HG02884 (cell line): ENCODE measurements around the gene EDAR.

Experiments used
- ATAC-seq: cut with Tn5 transposase; IDR thresholded peaks from one replicate; pipeline ENCODE4 v1.9.1; 2021; ENCODE audit warnings: mild to moderate bottlenecking, moderate library complexity; ENCODE audit not compliant: unreplicated experiment

EDAR gene

DNA sequence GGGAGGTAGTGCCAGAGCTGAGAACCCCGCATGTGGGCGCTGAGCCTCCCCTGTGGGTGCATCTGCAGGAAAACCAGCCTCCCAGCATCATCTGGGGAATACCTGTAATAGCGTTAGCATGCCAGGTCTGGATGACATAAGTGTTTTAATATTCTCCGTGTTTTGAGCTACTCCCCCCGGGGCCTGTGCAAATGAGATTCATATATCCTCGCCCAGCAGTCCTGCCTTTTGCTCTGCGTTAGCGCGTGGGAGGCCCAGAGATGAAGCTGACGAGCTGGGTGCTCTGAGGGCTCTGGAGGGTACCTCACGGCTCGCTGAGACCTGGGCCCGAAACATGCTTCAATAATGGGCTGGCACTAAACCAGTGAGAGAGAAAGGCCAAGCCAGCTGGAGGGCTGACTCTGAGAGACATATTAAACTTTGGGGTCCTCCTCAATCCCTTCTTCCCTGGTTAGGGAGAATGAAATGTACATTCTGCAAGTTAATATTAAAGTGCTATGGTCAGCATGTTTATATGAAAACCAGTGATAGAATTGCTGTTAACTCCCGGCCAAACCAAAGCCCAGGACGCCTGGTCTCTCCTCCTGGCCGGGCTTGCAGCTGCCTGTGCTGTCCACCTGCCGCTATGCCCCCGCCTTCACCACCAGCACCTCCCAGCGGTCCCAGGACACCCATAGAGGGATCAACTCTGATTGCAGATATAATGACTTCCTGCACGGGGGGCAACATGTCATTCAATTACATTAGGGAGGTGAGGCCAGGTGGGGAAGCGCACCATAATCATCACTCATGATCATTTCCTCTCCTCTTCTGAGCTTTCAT lies 77.0 kb downstream of the EDAR start:
- no peak for ATAC-seq

DNA sequence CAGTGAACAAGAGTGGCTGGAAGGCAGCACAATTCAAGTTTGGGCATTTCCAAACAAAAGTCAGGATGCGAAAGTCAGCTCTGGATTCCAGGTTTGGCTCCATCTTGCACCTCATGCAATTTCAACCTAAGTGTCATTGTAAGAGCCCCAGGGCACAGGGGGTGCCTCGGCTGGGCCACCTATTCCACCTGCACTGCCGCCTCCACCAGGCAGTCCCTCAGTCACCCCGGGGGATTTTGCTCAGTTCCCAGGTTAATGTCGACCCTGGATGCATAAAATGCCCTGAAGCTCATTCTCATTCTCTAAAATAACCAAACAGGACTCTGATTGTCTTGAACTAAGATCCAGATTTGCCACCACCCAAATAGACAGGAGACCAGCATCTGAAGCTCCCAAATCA lies 77.6 kb downstream of the EDAR start:
- no peak for ATAC-seq

DNA sequence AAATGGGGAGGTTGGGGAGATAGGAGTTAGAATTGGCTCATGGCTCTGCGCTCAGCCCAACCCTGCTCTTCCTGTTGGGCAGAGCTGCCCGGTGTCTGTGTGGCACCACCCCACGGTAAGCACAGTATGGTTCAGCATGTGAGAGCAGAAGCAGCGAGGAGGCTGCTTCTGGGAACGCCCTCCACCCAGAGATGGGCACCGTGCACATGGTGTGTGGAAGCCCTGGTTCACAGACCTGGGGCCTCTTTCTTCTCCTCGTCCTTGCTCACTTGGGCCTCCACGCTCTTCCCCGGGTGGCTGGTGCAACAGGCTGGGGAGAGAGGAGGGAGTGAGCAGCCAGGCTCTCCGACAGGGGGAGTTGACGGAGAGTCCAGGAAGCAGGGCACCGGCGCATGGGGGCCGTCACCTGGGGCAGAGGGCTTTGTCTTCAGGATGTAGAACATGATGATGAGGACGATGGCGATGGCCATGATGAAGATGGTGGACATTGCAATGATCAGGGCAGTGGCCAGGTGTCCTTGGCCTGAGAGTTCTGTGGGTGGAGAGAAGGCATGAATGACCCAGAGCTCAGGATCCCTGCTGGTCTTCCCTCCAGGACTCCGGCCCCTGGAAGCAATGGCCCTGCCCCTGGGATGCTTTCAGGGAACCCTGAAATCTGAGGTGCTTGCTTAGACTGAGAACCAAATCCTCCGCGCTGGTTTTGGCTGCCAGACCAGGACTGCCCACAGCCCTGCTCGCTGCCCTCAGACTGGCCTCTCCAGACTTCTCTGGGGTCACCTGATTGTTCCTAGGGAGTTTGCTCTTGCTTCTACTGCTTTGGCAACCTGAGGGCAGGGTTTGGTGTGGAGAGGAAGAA lies 78.3 kb downstream of the EDAR start:
- ATAC-seq, result no peak

DNA sequence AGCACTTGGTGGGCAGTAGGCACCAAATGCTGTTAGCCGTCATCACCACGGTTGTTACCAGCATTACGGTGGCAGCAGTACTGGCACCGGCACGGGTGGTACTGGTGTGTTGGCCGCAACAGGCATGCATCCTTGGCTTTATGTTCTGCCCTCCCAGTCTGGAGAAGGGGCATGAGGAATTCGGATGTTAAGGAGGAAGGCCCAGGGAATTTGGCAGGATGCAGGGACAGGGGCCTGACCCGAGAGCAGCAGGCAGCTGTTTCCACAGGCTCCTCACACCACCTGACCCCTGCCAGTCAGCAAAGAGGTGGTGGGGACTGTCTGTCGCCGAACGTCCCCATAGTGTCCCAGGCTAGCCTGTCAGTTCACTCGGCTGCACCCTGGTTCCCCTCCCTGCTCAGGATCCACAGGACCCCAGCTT lies 79.0 kb downstream of the EDAR start:
- ATAC-seq, result no peak

DNA sequence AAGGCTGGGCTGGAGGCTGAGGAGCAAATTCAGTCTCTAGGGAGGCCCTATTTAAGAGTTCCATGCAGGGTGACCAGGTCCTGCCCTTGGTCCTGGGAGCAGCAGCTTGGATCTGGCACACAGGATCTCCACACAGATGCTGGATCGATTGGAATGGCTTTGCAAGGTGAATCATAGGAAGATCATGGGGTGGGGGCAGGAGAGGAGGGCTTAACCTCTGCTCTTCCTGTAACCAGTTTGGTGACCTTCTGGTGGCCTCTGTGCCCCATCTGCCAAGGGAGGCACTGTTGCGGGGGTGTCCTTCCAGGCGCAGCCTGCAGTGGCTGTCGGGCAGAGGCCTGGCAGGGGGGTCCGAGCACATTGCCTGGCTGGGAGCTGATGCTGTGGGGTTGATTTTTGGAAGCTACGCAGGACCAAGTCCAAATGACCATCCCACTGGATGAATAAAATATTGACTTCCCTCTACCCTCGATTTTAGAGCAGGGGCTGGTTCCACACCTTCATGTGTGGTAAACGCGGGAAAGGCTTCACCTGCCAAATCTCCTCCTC lies 79.7 kb downstream of the EDAR start:
- ATAC-seq, result no peak

DNA sequence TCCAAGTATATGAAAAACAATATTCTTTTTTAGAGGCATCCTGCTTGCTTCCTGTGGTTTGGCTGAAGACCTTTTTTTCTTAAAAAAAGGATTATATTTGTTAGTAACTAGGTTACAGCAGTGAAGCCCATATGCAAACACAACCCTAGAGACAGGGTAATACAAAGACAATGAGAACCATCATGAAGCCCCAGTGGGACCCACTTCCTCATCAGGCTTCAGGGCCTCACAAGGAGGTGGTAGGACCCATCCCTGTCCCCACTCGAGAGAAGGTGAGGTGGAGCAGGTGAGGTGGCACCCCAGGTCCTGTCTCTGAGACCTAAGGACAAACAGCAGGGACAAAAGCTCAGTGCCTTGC lies 80.3 kb downstream of the EDAR start:
- no peak for ATAC-seq

DNA sequence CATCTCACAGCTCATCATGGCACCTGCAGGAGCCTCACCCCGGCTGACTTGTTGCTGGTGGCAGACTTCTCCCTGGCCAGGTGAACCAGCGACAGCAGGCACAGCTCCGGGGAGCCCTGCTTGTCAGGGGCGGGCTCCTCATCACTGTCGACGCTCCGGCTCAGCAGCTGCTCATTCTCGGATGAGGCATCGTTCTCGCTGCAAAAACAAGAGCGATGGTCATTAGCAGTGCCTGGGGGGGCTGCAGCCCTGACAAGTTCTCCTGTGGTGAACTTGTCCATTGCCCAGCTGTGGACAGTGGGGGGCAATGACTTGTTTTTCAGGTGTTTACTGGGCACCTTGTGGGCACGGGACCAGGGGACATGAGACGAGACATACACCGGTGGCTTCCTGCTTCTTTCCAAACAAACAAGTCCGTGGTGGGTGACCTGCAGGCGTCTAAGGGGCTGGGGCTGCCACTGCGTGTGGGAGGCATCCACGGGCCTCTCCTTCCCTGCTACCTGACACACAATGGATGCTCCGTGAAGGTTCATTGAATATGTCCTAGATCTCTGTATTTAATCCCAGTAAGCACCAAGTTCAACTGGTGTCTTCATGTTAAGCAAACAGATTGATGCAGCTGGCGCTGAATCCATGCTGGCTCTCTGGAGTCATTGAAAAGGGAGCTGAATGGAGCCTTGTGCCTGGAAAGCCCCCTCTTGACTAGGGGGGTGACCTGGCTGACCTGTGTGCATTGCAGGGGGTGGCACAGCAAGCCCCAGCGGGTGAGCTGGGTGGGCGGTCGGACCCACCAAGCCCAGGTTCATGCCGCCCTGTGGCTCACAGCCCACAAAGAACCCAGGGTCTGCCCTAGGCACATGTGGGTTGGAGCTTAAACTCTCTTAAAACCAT lies 81.0 kb downstream of the EDAR start:
- ATAC-seq, result no peak

DNA sequence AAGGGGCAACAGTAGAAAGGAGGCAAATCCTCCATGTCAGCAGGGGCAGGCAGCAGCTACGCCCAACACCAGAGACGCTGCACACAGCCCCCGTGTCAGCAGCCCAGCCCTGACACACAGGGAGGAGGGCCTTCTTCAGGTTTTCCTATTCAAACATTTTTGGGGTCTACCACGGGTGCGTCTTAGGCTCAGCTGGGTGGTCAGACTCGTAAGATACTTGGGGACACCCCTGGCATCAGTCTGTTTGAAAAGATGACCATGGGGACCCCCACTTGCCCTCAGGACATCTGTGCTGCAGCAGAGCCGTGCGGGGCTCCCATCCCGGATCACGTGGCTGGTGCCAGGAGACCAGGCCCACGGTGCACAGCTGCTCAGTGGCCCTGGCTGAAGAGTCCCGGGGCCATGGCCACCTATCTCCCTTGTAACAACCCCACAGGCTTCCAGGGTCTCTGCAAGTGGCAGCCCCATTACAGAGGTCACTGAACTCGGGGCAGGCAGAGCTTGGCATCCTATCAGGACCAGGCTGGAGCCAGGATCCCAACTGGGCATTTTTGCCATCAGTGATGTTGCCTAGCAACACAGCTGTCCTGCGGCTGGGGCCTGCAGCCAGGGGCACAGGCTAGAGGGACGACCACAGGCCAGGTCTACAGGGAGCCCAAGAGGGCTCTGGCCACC lies 82.5 kb downstream of the EDAR start:
- ATAC-seq, result no peak

DNA sequence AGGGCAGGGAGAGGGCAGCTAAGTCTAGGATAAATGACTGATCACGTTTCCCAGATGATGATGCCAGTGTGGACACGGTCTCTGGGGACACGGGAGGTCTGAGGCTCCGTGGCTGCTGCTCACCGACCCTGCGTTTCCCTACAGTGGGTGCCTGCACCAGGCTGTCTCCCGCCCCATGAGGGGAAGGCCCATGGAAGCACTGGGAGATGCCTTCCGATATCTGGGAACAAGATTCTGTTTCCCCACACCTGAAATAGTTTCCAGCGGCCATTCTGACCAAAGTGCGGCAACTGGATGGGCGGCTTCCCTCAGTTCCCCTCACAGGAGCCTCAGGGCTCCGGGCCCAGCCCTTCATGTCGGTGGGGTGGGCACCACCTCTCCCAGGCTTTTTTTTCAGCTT lies 83.1 kb downstream of the EDAR start:
- ATAC-seq, result no peak

DNA sequence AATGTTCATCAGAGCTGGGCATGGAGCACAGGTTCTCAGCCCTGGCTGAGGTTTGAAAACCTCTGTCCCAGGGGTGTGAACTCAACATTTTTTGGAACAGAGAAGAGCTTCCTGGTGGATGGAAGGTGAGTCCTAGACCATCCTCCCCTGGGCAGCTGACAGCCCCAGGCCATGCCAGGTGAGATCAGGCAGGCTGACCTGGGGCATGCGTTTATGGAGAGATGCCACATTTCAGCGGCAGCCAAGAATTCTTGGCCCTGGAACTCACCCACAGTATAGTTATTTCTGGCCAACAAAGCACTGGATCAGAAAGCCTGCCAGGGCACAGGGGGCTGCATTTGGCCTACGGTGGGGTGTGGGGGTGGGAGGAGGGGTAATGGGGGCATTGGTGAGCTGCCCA lies 83.8 kb downstream of the EDAR start:
- no peak for ATAC-seq

DNA sequence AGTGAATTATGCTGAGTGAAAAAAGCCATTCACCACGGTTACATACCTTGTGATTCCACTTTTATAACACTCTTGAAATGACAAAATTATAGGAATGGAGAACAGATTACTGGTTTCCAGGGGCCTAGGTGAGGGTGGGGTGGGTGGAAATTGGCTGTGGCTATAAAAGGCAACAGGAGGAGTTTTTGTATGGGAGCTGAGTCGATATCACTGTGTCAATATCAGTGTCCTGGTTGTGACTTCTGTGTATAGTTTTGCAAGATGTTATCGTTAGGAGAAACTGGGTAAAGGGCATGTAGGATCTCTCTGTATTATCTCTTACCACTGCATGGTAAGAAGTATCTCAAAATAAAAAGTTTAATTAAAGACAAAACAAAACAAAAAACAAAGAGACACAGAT lies 84.3 kb downstream of the EDAR start:
- no peak for ATAC-seq

DNA sequence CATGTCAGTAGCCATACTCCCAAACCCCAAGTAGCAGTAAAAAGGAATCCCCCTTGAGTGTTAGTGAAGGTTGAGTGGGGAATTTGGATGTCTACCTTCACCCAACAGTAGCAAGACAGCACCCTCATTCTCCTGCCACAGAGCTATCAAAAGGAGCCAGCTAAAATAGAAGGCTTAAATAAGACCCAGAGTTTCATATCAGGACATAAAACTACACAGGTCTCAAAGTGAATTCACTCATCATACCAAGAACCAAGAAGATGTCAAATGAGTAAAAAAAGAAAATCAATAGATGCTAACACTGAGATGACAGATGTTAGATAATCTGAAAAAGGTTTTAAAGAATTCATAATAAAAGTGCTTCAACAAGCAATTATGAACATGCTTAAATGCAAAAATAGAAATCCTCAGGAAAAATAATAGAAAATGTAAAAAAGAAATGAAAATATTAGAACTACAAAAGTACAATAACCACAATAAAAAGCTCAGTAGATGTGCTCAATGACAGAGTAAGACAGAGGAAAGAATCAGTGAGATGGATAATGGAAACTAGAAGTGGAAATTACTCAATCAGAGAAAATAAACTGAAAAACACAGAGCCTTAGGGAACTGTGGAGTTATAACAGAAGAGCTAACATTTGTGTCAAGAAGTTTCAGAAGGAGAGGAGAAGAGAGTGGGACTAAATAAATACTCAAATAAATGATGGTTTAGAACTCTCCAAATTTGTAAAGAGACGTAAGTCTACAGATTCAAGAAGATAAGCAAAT lies 90.5 kb downstream of the EDAR start:
- no peak for ATAC-seq

DNA sequence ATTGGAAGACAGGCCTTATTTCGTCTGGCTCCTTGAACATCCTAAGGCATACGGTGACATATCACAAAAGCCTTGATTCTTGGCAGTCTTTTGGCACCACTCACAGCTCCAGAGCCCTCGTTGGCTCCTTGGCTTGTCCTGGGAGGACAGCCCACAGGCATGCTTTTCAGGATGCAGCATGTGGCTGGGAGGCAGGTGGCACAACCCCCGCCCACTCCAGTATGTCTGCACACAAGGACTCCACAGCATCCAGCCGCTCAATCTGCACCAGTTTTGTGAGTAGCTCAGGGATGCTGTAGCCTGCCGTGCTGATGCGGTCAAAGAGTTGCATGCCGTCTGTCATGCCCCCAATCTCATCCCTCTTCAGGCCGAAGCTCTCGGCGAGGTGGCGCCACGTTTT lies 92.3 kb downstream of the EDAR start:
- ATAC-seq, result no peak

DNA sequence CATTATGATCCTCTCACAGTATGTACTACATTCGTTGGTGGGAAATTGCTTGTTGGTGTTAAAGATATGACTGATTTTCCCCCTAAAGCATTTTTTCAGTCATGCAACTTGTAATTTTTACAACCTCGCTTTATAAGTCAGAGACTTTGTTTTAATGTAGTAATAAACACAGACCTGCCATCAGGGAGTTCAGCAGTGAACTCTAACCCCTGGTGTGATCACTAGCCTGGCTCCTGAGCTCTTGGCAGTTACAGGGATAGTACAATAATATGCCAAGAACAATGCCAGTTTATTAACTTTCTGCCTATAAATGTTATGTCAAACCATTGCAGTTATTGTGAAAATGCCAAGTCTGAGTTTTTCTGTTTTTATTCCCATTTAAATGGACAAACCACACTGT lies 93.8 kb downstream of the EDAR start:
- no peak for ATAC-seq

DNA sequence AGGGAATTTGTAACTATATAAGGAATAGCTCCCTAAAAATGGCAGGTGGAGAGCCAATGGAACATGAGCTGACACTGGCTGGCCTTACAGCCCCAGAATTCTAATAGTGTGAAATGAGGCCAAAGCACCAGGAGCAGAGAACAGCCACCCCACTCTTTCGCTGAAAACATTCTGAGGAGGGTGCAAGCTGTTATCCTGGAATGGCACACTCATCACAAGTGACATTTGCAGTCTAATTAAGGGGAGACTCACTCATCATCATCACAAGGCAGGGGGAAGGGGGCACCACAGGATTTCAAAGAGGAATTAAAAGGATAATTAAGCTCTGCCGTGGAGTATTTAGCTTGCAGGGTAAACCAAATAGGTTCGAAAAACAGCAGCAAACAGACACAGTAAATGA lies 94.3 kb downstream of the EDAR start:
- no peak for ATAC-seq

DNA sequence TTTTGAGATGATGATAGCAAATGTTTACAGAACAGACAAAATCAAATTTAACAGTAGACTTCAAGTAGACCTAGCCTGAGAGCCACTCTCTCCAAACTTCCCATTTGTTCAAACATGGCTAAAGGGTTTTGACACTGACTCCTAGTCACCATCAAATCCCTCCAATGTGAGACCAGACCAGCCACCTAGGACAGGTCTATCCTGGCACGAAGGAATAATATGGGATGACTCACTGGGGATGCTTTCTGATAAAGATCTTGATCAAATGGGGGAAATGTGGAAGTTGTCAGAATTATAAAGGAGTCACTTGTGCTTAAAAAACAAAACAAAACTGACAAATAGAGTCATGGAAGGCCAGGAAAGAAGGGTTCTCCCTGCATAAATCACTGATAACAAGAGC lies 95.7 kb downstream of the EDAR start:
- ATAC-seq, result no peak

DNA sequence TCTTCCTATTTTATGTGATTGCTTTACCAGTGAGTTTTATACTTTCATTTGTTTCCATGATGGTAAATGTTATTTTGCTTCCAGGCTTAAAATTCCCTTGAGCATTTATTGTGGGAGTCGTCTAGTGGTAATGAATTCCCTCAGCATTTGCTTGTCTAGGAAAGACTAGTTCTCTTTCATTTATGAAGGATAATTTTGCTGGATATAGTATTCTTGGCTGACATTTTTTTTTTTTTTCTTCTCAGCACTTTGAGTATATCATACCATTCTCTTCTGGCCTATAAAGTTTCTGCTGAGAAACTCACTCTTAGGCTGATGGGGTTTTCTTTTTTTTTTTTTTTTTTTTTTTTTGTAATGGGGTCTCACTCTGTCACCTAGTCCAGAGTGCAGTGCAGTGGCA lies 99.1 kb downstream of the EDAR start:
- ATAC-seq, result no peak

DNA sequence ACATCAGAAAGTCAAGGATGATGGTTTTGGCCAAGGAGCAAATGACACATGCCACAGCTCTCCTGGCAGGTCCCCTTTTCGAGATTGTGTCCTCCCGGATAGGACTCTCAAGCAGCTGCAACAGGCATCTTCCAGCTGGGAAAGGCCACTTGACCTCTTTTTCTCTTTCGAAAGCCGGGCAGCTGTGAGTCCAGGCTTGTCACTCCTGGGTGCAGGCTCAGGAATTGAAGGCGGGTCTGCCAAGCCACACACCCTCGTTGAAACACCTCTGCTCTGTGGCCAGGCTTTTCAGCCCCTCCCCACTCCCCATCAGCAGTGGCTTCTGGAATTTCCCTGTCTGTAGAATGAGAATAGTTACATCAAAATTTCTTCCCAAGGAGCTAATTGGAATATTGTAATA lies 104.4 kb downstream of the EDAR start:
- ATAC-seq, result no peak

DNA sequence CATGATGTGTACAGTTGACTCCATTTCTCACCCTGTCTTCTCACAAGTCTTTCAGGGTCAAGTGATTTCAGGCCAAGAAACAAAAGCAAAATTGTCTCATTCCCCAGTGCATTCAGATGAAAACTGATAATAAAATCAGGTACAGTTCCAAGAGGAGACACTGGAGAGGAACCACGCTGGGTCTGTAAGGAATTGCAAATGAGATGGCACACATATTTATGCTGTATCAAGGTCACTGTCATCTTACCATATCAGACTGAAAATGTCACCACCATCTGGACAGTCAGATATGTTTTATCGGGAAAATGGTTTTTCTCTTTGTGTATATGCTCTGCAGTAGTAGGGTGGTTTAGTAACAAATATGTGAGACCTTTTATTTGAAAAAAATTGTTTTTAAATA lies 110.7 kb downstream of the EDAR start:
- ATAC-seq, result no peak

DNA sequence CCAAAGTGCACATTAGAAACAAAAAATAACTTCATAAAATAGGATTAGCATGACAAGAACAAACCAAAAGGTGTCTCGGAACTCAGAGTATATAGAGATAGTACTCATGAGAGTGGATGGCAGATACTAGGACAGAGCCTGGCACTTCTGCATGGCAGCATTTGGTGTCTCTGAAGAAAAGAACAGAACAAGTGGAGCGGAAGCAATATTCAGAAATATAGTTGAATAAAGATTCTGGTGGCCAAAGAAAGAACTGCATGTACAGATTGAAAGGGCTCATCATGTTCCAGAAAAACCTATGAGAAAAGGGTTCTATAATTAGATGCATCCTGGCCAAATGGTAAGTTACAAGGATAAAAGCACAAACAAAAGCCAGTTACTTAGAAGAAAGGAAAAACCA lies 111.5 kb downstream of the EDAR start:
- no peak for ATAC-seq
